CD14-positive monocyte (primary cell): Measurements from ENCODE around the gene KLC3. TPM values are rescaled to one million over a fixed set of nuclear protein-coding genes. Genes with fewer than 3 reads are reported as not detected.

Experiments used
- DNase-seq, 3 donors: peaks; one replicate each; pipeline ENCODE4 v3.0.0-alpha.2; 2011 to 2022
- H2AFZ ChIP-seq: 2 replicates; pipeline ENCODE4 v1.6.0; 2012; ENCODE audit warnings: mild to moderate bottlenecking, low read depth, low read length, inconsistent platforms; ENCODE audit not compliant: insufficient read depth, poor library complexity, severe bottlenecking
- H3K27ac ChIP-seq, 2 donors: 1 replicate in 1 of 2; 2 replicates in 1 of 2; pipeline ENCODE4 v1.5.1; 2012 to 2013; ENCODE audit warnings: low read length in 2 of 2, control low read depth in 1 of 2, inconsistent platforms in 1 of 2, low read depth in 1 of 2, mild to moderate bottlenecking in 1 of 2
- H3K27me3 ChIP-seq, 2 donors: one replicate each; pipeline versions ENCODE4 v1.6.0 to v1.6.1; 2011 to 2013; ENCODE audit warnings: low read length in 2 of 2; ENCODE audit not compliant: control insufficient read depth in 2 of 2, insufficient read depth in 2 of 2
- H3K36me3 ChIP-seq, 2 donors: replicated peaks in 1 of 2; 1 replicate in 1 of 2; 2 replicates in 1 of 2; pipeline versions ENCODE4 v1.5.1 to v1.6.1; 2012 to 2013; ENCODE audit warnings: low read length in 2 of 2, control low read depth in 1 of 2, inconsistent platforms in 1 of 2, mild to moderate bottlenecking in 1 of 2; ENCODE audit not compliant: insufficient read depth in 2 of 2, control insufficient read depth in 1 of 2
- H3K4me1 ChIP-seq, 2 donors: 1 replicate in 1 of 2; 2 replicates in 1 of 2; pipeline versions ENCODE4 v1.5.1 to v1.6.1; 2012 to 2013; ENCODE audit warnings: low read length in 2 of 2, control low read depth in 1 of 2, inconsistent platforms in 1 of 2, mild to moderate bottlenecking in 1 of 2, moderate library complexity in 1 of 2; ENCODE audit not compliant: insufficient read depth in 2 of 2, control insufficient read depth in 1 of 2
- H3K4me2 ChIP-seq: replicated peaks from 2 replicates; pipeline ENCODE3; 2012; ENCODE audit warnings: low read length, moderate library complexity, mild to moderate bottlenecking; ENCODE audit not compliant: poor library complexity, severe bottlenecking; ENCODE audit errors: extremely low read depth
- H3K4me3 ChIP-seq, 3 experiments: fragments of 200-600 bp in 1 of 3; sonication (generic) in 1 of 3; replicated peaks in 1 of 3; 1 replicate in 2 of 3; 2 replicates in 1 of 3; pipeline ENCODE4 v1.5.1; 2011 to 2013; ENCODE audit warnings: low read length in 3 of 3, mild to moderate bottlenecking in 3 of 3, control low read depth in 2 of 3, low read depth in 2 of 3, inconsistent platforms in 1 of 3, moderate library complexity in 1 of 3
- H3K79me2 ChIP-seq: 2 replicates; pipeline ENCODE4 v1.6.0; 2012; ENCODE audit warnings: mild to moderate bottlenecking, control low read depth, inconsistent platforms, low read length, moderate library complexity; ENCODE audit not compliant: insufficient read depth
- H3K9ac ChIP-seq: 2 replicates; pipeline ENCODE4 v1.6.0; 2017; ENCODE audit warnings: low read length, mild to moderate bottlenecking; ENCODE audit not compliant: insufficient read depth, poor library complexity, severe bottlenecking
- H3K9me3 ChIP-seq, 2 donors: replicated peaks in 1 of 2; 1 replicate in 1 of 2; 2 replicates in 1 of 2; pipeline versions ENCODE4 v1.5.1 to v1.6.1; 2012 to 2013; ENCODE audit warnings: low read length in 2 of 2, control low read depth in 1 of 2; ENCODE audit not compliant: control insufficient read depth in 1 of 2, insufficient read depth in 1 of 2
- H4K20me1 ChIP-seq: 2 replicates; pipeline ENCODE4 v1.6.0; 2012; ENCODE audit warnings: mild to moderate bottlenecking, low read length, control low read depth, moderate library complexity; ENCODE audit not compliant: insufficient read depth
- H3K27ac Mint-ChIP-seq, 7 donors: one replicate each; pipeline ENCODE4 v1.8.0; 2020; ENCODE audit warnings: mild to moderate bottlenecking in 7 of 7, mixed read lengths in 7 of 7, moderate library complexity in 6 of 7, inconsistent platforms in 2 of 7
- H3K27me3 Mint-ChIP-seq, 3 donors: one replicate each; pipeline ENCODE4 v1.8.0; 2021 to 2022; ENCODE audit warnings: low read depth in 3 of 3, mild to moderate bottlenecking in 3 of 3, mixed read lengths in 3 of 3, moderate library complexity in 3 of 3, inconsistent platforms in 1 of 3
- H3K36me3 Mint-ChIP-seq, 2 donors: one replicate each; pipeline ENCODE4 v1.8.0; 2020; ENCODE audit warnings: mixed read lengths in 2 of 2, inconsistent platforms in 1 of 2, mild to moderate bottlenecking in 1 of 2
- H3K4me1 Mint-ChIP-seq: one replicate; pipeline ENCODE4 v1.8.0; 2020; ENCODE audit warnings: mild to moderate bottlenecking, mixed read lengths
- H3K4me3 Mint-ChIP-seq, 2 donors: one replicate each; pipeline ENCODE4 v1.8.0; 2020; ENCODE audit warnings: mild to moderate bottlenecking in 2 of 2, mixed read lengths in 2 of 2, moderate library complexity in 1 of 2
- H3K9me3 Mint-ChIP-seq, 7 donors: one replicate each; pipeline ENCODE4 v1.8.0; 2020 to 2022; ENCODE audit warnings: mixed read lengths in 7 of 7, mild to moderate bottlenecking in 6 of 7, moderate library complexity in 6 of 7, inconsistent platforms in 2 of 7
- CTCF ChIP-seq: fragments of 200-600 bp; IDR thresholded peaks from one replicate; pipeline ENCODE4 v1.8.0; 2022; ENCODE audit warnings: antibody characterized with exemption, mild to moderate bottlenecking
- WGBS: methylation state at CpG from one replicate; pipeline ENCODE4 v1.1.5; 2013; ENCODE audit warnings: missing lambda C conversion rate; ENCODE audit not compliant: insufficient coverage; 5-methylcytosine and 5-hydroxymethylcytosine counted together
- intact Hi-C, 2 donors: fragments of 100-400 bp; cut with micrococcal nuclease; formaldehyde crosslinking; loops; one replicate each; pipeline versions ENCODE4 v1.15.0 to v1.15.1; 2023
- polyA plus RNA-seq, 3 donors: library from polyadenylated mRNA; depleted of rRNA in 1 of 3; unstranded in 2 of 3; stranded (reverse) in 1 of 3; fragments of 300-500 nt in 2 of 3; fragments of >200 nt in 1 of 3; fragmentation: Illumina TruSeq in 2 of 3; gene quantifications; 1 replicate in 2 of 3; 2 replicates in 1 of 3; pipeline ENCODE4 v1.2.3, GENCODE V29; 2012 to 2021

KLC3 gene
- polyA plus RNA-seq, 3 donors = not detected

- Histone ChIP-seq H3K9ac (no peak overlapping the region), H3K27me3 (peaks cover 0 to 14% of the 10 kb centered on the region in 2 donors), H3K9me3 (no peaks in the 10 kb centered on the region), H3K27ac (no peak overlapping the region), H4K20me1 (no peaks in the 10 kb centered on the region), H2AFZ (no peak overlapping the region), H3K4me3 (no peak overlapping the region), H3K4me2 (no peak overlapping the region), H3K4me1 (no peaks in the 10 kb centered on the region), H3K79me2 (no peaks in the 10 kb centered on the region), H3K36me3 (peaks cover 24 to 37% of the 10 kb centered on the region in 2 donors)
- no peak for DNase-seq
- H3K27ac Mint-ChIP-seq = peak overlapping the region in 1 of 7 donors; percentile 17
- peaks cover 33 to 41% of the 10 kb centered on the region in 2 donors for H3K36me3 Mint-ChIP-seq
- no peak overlapping the region for H3K4me3 Mint-ChIP-seq
- H3K27me3 Mint-ChIP-seq = peaks cover 10 to 26% (median 21%) of the 10 kb centered on the region in 3 donors
- TF ChIP-seq CTCF = no peak
- H3K4me1 Mint-ChIP-seq = no peaks in the 10 kb centered on the region
- intact Hi-C loops = loop anchor here in 1 of 2 donors (10.0 kb wide), 1 partner anchor 205 kb away; no protein-coding TSS in a partner anchor
- 91% methylated on average over 15 of the region's 17 CpGs for WGBS
- peaks cover 0 to 1% (median 0%) of the 10 kb centered on the region in 7 donors for H3K9me3 Mint-ChIP-seq
Measured at GRCh38 chr19:45349430-45349941, 8.9 kb downstream of the KLC3 start.

GRCh38 chr19:45350477-45351058, 10.0 kb downstream of the KLC3 start:
- Histone ChIP-seq H3K79me2 (no peaks in the 10 kb centered on the region), H3K27ac (no peak overlapping the region), H3K4me1 (no peaks in the 10 kb centered on the region), H3K4me2 (no peak overlapping the region), H3K4me3 (no peak overlapping the region), H2AFZ (no peak overlapping the region), H3K27me3 (peaks cover 0 to 9% of the 10 kb centered on the region in 2 donors), H4K20me1 (no peaks in the 10 kb centered on the region), H3K9ac (no peak overlapping the region), H3K9me3 (no peaks in the 10 kb centered on the region), H3K36me3 (peaks cover 27 to 46% of the 10 kb centered on the region in 2 donors)
- H3K4me3 Mint-ChIP-seq = no peak overlapping the region
- DNase-seq = no peak
- peaks cover 6 to 22% (median 20%) of the 10 kb centered on the region in 3 donors for H3K27me3 Mint-ChIP-seq
- peaks cover 0 to 2% (median 0%) of the 10 kb centered on the region in 7 donors for H3K9me3 Mint-ChIP-seq
- no peak for TF ChIP-seq CTCF
- H3K27ac Mint-ChIP-seq = no peak overlapping the region
- peaks cover 37 to 48% of the 10 kb centered on the region in 2 donors for H3K36me3 Mint-ChIP-seq
- H3K4me1 Mint-ChIP-seq = no peaks in the 10 kb centered on the region
- WGBS = 94% methylated on average over 15 of the region's 17 CpGs
- intact Hi-C loops = no loop called here
